HEK293 (cell line): ENCODE data around the gene TTF1.

Experiments
- CTCF ChIA-PET: fragments of 350-600 bp; formaldehyde crosslinking; extraction: SDS; loops from one replicate; lab custom pipeline; 2021; ENCODE audit warnings: antibody characterized with exemption; lab: Yijun Ruan, JAX
- POLR2A ChIA-PET: fragments of 300-600 bp; formaldehyde crosslinking; extraction: SDS; loops from one replicate; lab custom pipeline; 2020; ENCODE audit warnings: antibody characterized with exemption, inconsistent platforms; lab: Yijun Ruan, JAX
- H3K27ac ChIP-seq: fragments of 200-500 bp; sonication (Bioruptor generic); 2 replicates; pipeline ENCODE4 v1.5.1; 2014; ENCODE audit warnings: low read depth, low read length, control low read depth, inconsistent platforms; ENCODE audit errors: extremely low read depth
- H3K36me3 ChIP-seq, 2 experiments: fragments of 200-500 bp in 1 of 2; sonication (Bioruptor generic) in 1 of 2; 1 replicate in 1 of 2; 2 replicates in 1 of 2; pipeline ENCODE4 v1.5.1; 2014 to 2017; ENCODE audit warnings: inconsistent platforms in 2 of 2, low read length in 2 of 2; ENCODE audit not compliant: control insufficient read depth in 2 of 2, insufficient read depth in 1 of 2
- H3K4me1 ChIP-seq: fragments of 200-500 bp; sonication (Bioruptor generic); 2 replicates; pipeline ENCODE4 v1.5.1; 2014; ENCODE audit warnings: mild to moderate bottlenecking, low read length, inconsistent platforms; ENCODE audit not compliant: control insufficient read depth, insufficient read depth
- H3K4me3 ChIP-seq: 2 replicates; pipeline ENCODE4 v1.5.1; 2011; ENCODE audit warnings: low read depth, mild to moderate bottlenecking, control low read depth, low read length, moderate library complexity
- H3K9me3 ChIP-seq: fragments of 200-500 bp; sonication (Bioruptor generic); 2 replicates; pipeline ENCODE4 v1.5.1; 2014; ENCODE audit warnings: low read depth, low read length, inconsistent platforms; ENCODE audit not compliant: control insufficient read depth, insufficient read depth
- BCL11B ChIP-seq: fragments of 450-650 bp; formaldehyde crosslinking; IDR thresholded peaks from 2 replicates; pipeline ENCODE4 v1.5.1; 2016; ENCODE audit warnings: low read depth, missing biosample characterization, missing genetic modification characterization
- HOXC10 ChIP-seq: sonication (generic); formaldehyde crosslinking; IDR thresholded peaks from 2 replicates; pipeline ENCODE4 v1.8.1; 2023; ENCODE audit warnings: mild to moderate bottlenecking, missing genetic modification reagents
- MZF1 ChIP-seq: fragments of 450-650 bp; formaldehyde crosslinking; IDR thresholded peaks from 2 replicates; pipeline ENCODE4 v1.5.1; 2017; ENCODE audit warnings: missing biosample characterization, missing genetic modification characterization, borderline replicate concordance
- ZBTB7A ChIP-seq: fragments of 450-650 bp; formaldehyde crosslinking; IDR thresholded peaks from 2 replicates; pipeline ENCODE4 v1.5.1; 2016; ENCODE audit warnings: low read depth, missing biosample characterization, missing genetic modification characterization
- ZEB2 ChIP-seq: fragments of 450-650 bp; formaldehyde crosslinking; IDR thresholded peaks from 2 replicates; pipeline ENCODE4 v1.5.1; 2016; ENCODE audit warnings: missing biosample characterization, missing genetic modification characterization
- ZNF10 ChIP-seq: fragments of 450-650 bp; formaldehyde crosslinking; IDR thresholded peaks from 2 replicates; pipeline ENCODE4 v1.5.1; 2017; ENCODE audit warnings: missing biosample characterization, missing genetic modification characterization
- ZNF404 ChIP-seq: fragments of 450-650 bp; formaldehyde crosslinking; IDR thresholded peaks from 2 replicates; pipeline ENCODE4 v1.5.1; 2017; ENCODE audit warnings: missing biosample characterization, missing genetic modification characterization
- ZNF624 ChIP-seq: fragments of 450-650 bp; formaldehyde crosslinking; IDR thresholded peaks from 2 replicates; pipeline ENCODE4 v1.5.1; 2017; ENCODE audit warnings: missing biosample characterization, missing genetic modification characterization
- ZNF664 ChIP-seq: fragments of 450-650 bp; formaldehyde crosslinking; IDR thresholded peaks from 2 replicates; pipeline ENCODE4 v1.5.1; 2016; ENCODE audit warnings: missing biosample characterization, missing genetic modification characterization
- ZNF76 ChIP-seq: fragments of 450-650 bp; formaldehyde crosslinking; IDR thresholded peaks from 2 replicates; pipeline ENCODE4; 2016; ENCODE audit warnings: low read depth, missing biosample characterization, missing genetic modification characterization, borderline replicate concordance
- ZNF777 ChIP-seq: fragments of 450-650 bp; formaldehyde crosslinking; IDR thresholded peaks from 2 replicates; pipeline ENCODE4 v1.5.1; 2017; ENCODE audit warnings: missing biosample characterization, missing genetic modification characterization, borderline replicate concordance
- TF ChIP-seq, protein P1 (sequence below): fragments of 450-650 bp; formaldehyde crosslinking; IDR thresholded peaks from 2 replicates; pipeline ENCODE4 v1.5.1; 2016; ENCODE audit warnings: missing biosample characterization, missing genetic modification characterization
- TF ChIP-seq, protein P2 (sequence below): fragments of 450-650 bp; formaldehyde crosslinking; IDR thresholded peaks from 2 replicates; pipeline ENCODE4 v1.5.1; 2016; ENCODE audit warnings: missing biosample characterization, missing genetic modification characterization
- TF ChIP-seq, protein P3 (sequence below): fragments of 450-650 bp; formaldehyde crosslinking; IDR thresholded peaks from 2 replicates; pipeline ENCODE4 v1.5.1; 2016; ENCODE audit warnings: missing biosample characterization, missing genetic modification characterization, low read depth
- TF ChIP-seq, protein P4 (sequence below): fragments of 450-650 bp; formaldehyde crosslinking; IDR thresholded peaks from 2 replicates; pipeline ENCODE4 v1.5.1; 2016; ENCODE audit warnings: missing biosample characterization, missing genetic modification characterization, low read depth

The TTF1 gene

DNA sequence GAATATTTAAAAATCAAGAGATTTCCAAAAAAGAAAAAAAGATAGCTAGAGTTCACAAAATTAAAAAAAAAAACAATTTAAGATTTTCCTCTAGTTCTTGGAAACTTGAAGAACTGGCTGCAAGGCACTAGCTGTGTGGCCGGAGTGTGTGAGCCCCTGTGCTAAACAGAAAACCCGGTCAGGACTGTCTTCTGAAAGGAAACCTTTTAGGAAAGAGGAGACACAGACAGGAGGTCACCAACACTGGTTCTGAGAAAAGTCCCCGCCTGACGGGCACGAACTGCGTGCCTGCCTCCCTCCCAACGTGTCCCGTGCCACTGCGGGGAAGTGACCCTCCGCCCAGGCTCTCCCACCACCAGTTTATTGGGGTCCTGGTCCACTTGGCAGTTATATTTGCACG lies 15.2 kb downstream of the TTF1 start:
- H3K4me1 ChIP-seq: no peaks in the 10 kb centered on the region
- TF ChIP-seq BCL11B (tag by site-specific recombination) (no peak), ZEB2 (tag by site-specific recombination) (no peak), ZNF10 (tag by site-specific recombination) (no peak), ZNF777 (tag by site-specific recombination) (no peak), MZF1 (tag by site-specific recombination) (no peak), ZNF404 (tag by site-specific recombination) (no peak)
- TF ChIP-seq, protein P1, sequence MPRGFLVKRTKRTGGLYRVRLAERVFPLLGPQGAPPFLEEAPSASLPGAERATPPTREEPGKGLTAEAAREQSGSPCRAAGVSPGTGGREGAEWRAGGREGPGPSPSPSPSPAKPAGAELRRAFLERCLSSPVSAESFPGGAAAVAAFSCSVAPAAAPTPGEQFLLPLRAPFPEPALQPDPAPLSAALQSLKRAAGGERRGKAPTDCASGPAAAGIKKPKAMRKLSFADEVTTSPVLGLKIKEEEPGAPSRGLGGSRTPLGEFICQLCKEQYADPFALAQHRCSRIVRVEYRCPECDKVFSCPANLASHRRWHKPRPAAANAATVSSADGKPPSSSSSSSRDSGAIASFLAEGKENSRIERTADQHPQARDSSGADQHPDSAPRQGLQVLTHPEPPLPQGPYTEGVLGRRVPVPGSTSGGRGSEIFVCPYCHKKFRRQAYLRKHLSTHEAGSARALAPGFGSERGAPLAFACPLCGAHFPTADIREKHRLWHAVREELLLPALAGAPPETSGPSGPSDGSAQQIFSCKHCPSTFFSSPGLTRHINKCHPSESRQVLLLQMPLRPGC: no peak
- TF ChIP-seq, protein P2, sequence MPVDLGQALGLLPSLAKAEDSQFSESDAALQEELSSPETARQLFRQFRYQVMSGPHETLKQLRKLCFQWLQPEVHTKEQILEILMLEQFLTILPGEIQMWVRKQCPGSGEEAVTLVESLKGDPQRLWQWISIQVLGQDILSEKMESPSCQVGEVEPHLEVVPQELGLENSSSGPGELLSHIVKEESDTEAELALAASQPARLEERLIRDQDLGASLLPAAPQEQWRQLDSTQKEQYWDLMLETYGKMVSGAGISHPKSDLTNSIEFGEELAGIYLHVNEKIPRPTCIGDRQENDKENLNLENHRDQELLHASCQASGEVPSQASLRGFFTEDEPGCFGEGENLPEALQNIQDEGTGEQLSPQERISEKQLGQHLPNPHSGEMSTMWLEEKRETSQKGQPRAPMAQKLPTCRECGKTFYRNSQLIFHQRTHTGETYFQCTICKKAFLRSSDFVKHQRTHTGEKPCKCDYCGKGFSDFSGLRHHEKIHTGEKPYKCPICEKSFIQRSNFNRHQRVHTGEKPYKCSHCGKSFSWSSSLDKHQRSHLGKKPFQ (tag by site-specific recombination): no peak
- TF ChIP-seq, protein P3, sequence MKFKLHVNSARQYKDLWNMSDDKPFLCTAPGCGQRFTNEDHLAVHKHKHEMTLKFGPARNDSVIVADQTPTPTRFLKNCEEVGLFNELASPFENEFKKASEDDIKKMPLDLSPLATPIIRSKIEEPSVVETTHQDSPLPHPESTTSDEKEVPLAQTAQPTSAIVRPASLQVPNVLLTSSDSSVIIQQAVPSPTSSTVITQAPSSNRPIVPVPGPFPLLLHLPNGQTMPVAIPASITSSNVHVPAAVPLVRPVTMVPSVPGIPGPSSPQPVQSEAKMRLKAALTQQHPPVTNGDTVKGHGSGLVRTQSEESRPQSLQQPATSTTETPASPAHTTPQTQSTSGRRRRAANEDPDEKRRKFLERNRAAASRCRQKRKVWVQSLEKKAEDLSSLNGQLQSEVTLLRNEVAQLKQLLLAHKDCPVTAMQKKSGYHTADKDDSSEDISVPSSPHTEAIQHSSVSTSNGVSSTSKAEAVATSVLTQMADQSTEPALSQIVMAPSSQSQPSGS (tag by site-specific recombination): no peak
- peaks cover 43 to 90% of the 10 kb centered on the region in 2 experiments for H3K36me3 ChIP-seq
- H3K9me3 ChIP-seq: no peaks in the 10 kb centered on the region
- ChIA-PET CTCF (no interaction called here), POLR2A (interaction anchor here (0.5 to 1.2 kb wide), 6 partner anchors 13 to 1840 kb away, joined by 3 to 5 read pairs (median 4); partner anchors contain the start of gene SETX)
- H3K27ac ChIP-seq: no peak overlapping the region
- no peak overlapping the region for H3K4me3 ChIP-seq

DNA sequence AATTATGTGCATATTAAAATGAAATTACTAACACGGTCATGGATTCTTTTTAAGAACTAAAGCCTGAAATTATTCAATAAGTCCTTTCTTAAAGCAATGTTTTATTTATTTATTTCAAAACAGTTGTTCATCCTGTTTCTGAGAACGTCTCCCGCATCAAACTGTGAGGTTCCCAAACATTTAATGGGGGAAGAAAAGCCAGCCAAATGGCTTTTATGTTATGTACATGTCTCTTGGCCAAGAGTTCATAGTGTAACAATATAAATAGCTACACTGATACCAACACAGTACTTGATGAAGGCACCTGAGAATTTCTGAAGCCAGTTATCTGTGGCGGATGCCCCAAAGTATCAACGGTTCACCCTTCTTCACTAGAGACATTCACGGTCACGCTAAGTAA lies 15.7 kb downstream of the TTF1 start:
- Histone ChIP-seq H3K4me1 (no peaks in the 10 kb centered on the region), H3K36me3 (peaks cover 45 to 90% of the 10 kb centered on the region in 2 experiments), H3K4me3 (no peak overlapping the region), H3K9me3 (no peaks in the 10 kb centered on the region), H3K27ac (no peak overlapping the region)
- no peak for TF ChIP-seq HOXC10 (CRISPR knock-in tag)
- no peak for TF ChIP-seq ZNF76 (tag by site-specific recombination)
- TF ChIP-seq, protein P4, sequence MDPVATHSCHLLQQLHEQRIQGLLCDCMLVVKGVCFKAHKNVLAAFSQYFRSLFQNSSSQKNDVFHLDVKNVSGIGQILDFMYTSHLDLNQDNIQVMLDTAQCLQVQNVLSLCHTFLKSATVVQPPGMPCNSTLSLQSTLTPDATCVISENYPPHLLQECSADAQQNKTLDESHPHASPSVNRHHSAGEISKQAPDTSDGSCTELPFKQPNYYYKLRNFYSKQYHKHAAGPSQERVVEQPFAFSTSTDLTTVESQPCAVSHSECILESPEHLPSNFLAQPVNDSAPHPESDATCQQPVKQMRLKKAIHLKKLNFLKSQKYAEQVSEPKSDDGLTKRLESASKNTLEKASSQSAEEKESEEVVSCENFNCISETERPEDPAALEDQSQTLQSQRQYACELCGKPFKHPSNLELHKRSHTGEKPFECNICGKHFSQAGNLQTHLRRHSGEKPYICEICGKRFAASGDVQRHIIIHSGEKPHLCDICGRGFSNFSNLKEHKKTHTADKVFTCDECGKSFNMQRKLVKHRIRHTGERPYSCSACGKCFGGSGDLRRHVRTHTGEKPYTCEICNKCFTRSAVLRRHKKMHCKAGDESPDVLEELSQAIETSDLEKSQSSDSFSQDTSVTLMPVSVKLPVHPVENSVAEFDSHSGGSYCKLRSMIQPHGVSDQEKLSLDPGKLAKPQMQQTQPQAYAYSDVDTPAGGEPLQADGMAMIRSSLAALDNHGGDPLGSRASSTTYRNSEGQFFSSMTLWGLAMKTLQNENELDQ (tag by site-specific recombination): no peak
- TF ChIP-seq ZBTB7A (tag by site-specific recombination): no peak
- TF ChIP-seq ZNF664 (tag by site-specific recombination): no peak
- TF ChIP-seq ZNF624: no peak
- POLR2A ChIA-PET: interaction anchor here (0.6 to 1.2 kb wide), 4 partner anchors 14 to 1839 kb away, joined by 3 to 5 read pairs (median 3); partner anchors contain the start of gene SETX
- CTCF ChIA-PET: interaction anchor here (0.6 to 0.8 kb wide), 2 partner anchors 9 to 14 kb away, joined by 3 read pairs; no protein-coding TSS in a partner anchor
